B cell (primary cell): ENCODE results near the gene MT4. TPM values are rescaled to one million over a fixed set of nuclear protein-coding genes. Genes with fewer than 3 reads are reported as not detected.

ENCODE experiments used
- ATAC-seq: fragments of 200-7000 bp; cut with Tn5 transposase; one replicate; pipeline ENCODE4 v1.10.0; 2021; ENCODE audit warnings: low read depth, mild to moderate bottlenecking, moderate number of reproducible peaks, moderate library complexity
- CTCF ChIA-PET: fragments of 350-600 bp; sonication (Branson Sonifier 250); formaldehyde crosslinking; loops from one replicate; lab custom pipeline; 2021; ENCODE audit warnings: antibody characterized with exemption, inconsistent platforms; lab: Charles Lee
- POLR2A ChIA-PET: fragments of 350-600 bp; sonication (Branson Sonifier 250); formaldehyde crosslinking; loops from one replicate; lab custom pipeline; 2021; ENCODE audit warnings: antibody characterized with exemption; lab: Charles Lee
- DNase-seq: peaks from one replicate; pipeline ENCODE4 v3.0.0; 2013
- H2AFZ ChIP-seq: 2 replicates; pipeline ENCODE4 v1.6.1; 2012; ENCODE audit warnings: mild to moderate bottlenecking, low read depth, low read length; ENCODE audit not compliant: insufficient read depth, poor library complexity, severe bottlenecking
- H3K27ac ChIP-seq, 2 donors: 1 replicate in 1 of 2; 2 replicates in 1 of 2; pipeline ENCODE4 v1.5.1; 2012 to 2013; ENCODE audit warnings: low read length in 2 of 2, mild to moderate bottlenecking in 2 of 2, moderate library complexity in 1 of 2
- H3K27me3 ChIP-seq, 4 experiments: fragments of 200-600 bp in 1 of 4; sonication (generic) in 1 of 4; replicated peaks in 1 of 4; 1 replicate in 2 of 4; 2 replicates in 2 of 4; pipeline versions ENCODE4 v1.6.1 to v1.7.0; 2013 to 2016; ENCODE audit warnings: low read length in 3 of 4, mild to moderate bottlenecking in 2 of 4, mixed read lengths in 1 of 4, moderate library complexity in 1 of 4; ENCODE audit not compliant: insufficient read depth in 4 of 4, control insufficient read depth in 3 of 4; ENCODE audit errors: control extremely low read depth in 1 of 4
- H3K36me3 ChIP-seq, 2 experiments: replicated peaks in 1 of 2; 1 replicate in 1 of 2; 2 replicates in 1 of 2; pipeline versions ENCODE4 v1.6.1 to v1.7.1; 2013; ENCODE audit warnings: low read length in 1 of 2; ENCODE audit not compliant: insufficient read depth in 2 of 2, control insufficient read depth in 1 of 2; ENCODE audit errors: control extremely low read depth in 1 of 2, extremely low read depth in 1 of 2
- H3K4me1 ChIP-seq, 2 donors: fragments of 200-600 bp in 1 of 2; sonication (generic) in 1 of 2; 1 replicate in 1 of 2; 2 replicates in 1 of 2; pipeline versions ENCODE4 v1.5.1 to v1.6.1; 2013 to 2017; ENCODE audit warnings: low read length in 2 of 2; ENCODE audit not compliant: control insufficient read depth in 2 of 2, insufficient read depth in 2 of 2
- H3K4me2 ChIP-seq: replicated peaks from 2 replicates; pipeline ENCODE3; 2012; ENCODE audit warnings: mild to moderate bottlenecking, low read depth, low read length; ENCODE audit not compliant: poor library complexity, severe bottlenecking
- H3K4me3 ChIP-seq, 5 experiments: fragments of 200-600 bp in 1 of 5; sonication (generic) in 1 of 5; 1 replicate in 3 of 5; 2 replicates in 2 of 5; pipeline versions ENCODE4 v1.5.1 to v1.7.0; 2011 to 2016; ENCODE audit warnings: low read length in 4 of 5, mild to moderate bottlenecking in 4 of 5, low read depth in 2 of 5, control low read depth in 1 of 5, moderate library complexity in 1 of 5; ENCODE audit not compliant: insufficient read depth in 1 of 5; ENCODE audit errors: control extremely low read depth in 1 of 5, extremely low read depth in 1 of 5
- H3K79me2 ChIP-seq: fragments of 200-600 bp; sonication (generic); one replicate; pipeline ENCODE4 v1.6.0; 2016; ENCODE audit warnings: low read length; ENCODE audit not compliant: control insufficient read depth, insufficient read depth
- H3K9ac ChIP-seq: fragments of 200-600 bp; sonication (generic); 2 replicates; pipeline ENCODE4 v1.6.1; 2017; ENCODE audit warnings: mild to moderate bottlenecking, low read length, moderate library complexity
- H3K9me3 ChIP-seq, 3 donors: one replicate each; pipeline versions ENCODE4 v1.6.1 to v1.7.1; 2013; ENCODE audit warnings: low read length in 2 of 3; ENCODE audit not compliant: control insufficient read depth in 2 of 3, insufficient read depth in 1 of 3; ENCODE audit errors: control extremely low read depth in 1 of 3
- H4K20me1 ChIP-seq: 2 replicates; pipeline ENCODE4 v1.6.0; 2012; ENCODE audit warnings: mild to moderate bottlenecking, low read length; ENCODE audit not compliant: insufficient read depth, control insufficient read depth, poor library complexity, severe bottlenecking
- H3K27ac Mint-ChIP-seq: one replicate; pipeline ENCODE4 v1.8.0; 2021; ENCODE audit warnings: mixed read lengths
- H3K27me3 Mint-ChIP-seq: one replicate; pipeline ENCODE4 v1.8.0; 2021; ENCODE audit warnings: mixed read lengths
- H3K4me1 Mint-ChIP-seq: one replicate; pipeline ENCODE4 v1.8.0; 2021; ENCODE audit warnings: mixed read lengths
- H3K4me3 Mint-ChIP-seq: one replicate; pipeline ENCODE4 v1.8.0; 2021; ENCODE audit warnings: mixed read lengths
- H3K9me3 Mint-ChIP-seq: one replicate; pipeline ENCODE4 v1.8.0; 2022; ENCODE audit warnings: mixed read lengths; ENCODE audit not compliant: insufficient read depth
- EZH2 ChIP-seq: IDR thresholded peaks from 2 replicates; pipeline ENCODE4 v1.6.1; 2012; ENCODE audit warnings: borderline replicate concordance, low read depth, mild to moderate bottlenecking, moderate library complexity, low read length; ENCODE audit not compliant: insufficient read depth, poor library complexity, severe bottlenecking
- WGBS: methylation state at CpG from one replicate; pipeline ENCODE4 v1.1.5; 2013; ENCODE audit warnings: missing lambda C conversion rate; ENCODE audit not compliant: insufficient coverage; 5-methylcytosine and 5-hydroxymethylcytosine counted together
- intact Hi-C: fragments of 100-400 bp; cut with micrococcal nuclease; formaldehyde crosslinking; loops from one replicate; pipeline ENCODE4 v1.10.0; 2022
- polyA plus RNA-seq: library from polyadenylated mRNA; depleted of rRNA; stranded (reverse); fragments of >200 nt; gene quantifications from 2 replicates; pipeline ENCODE4 v1.2.3, GENCODE V29; 2012
- total RNA-seq, 2 donors: library from RNA; stranded (reverse); fragments of 120-200 nt in 1 of 2; gene quantifications; 1 replicate in 1 of 2; 2 replicates in 1 of 2; pipeline versions ENCODE4 v1.2.3 to v1.2.4, GENCODE V29; 2013 to 2022
- TF ChIP-seq, protein P1 (sequence below): fragments of 200-600 bp; IDR thresholded peaks from one replicate; pipeline ENCODE4 v1.8.0; 2022; ENCODE audit warnings: antibody characterized with exemption, mild to moderate bottlenecking

The MT4 gene
- total and polyA plus RNA-seq, 2 donors (not counting 1 experiment from before 2014, with no cell fraction given) = not detected

GRCh38 chr16:56614549-56614991 is 49.7 kb downstream of the MT4 start:
- peaks cover 27% of the 10 kb centered on the region for H3K4me1 Mint-ChIP-seq
- Histone ChIP-seq H3K9me3 (no peaks in the 10 kb centered on the region), H3K36me3 (no peaks in the 10 kb centered on the region), H3K4me3 (no peak overlapping the region), H2AFZ (no peak overlapping the region), H3K4me1 (peaks cover 20 to 26% of the 10 kb centered on the region in 2 donors), H3K27me3 (peaks cover 0 to 31% (median 15%) of the 10 kb centered on the region in 4 experiments), H3K9ac (no peak overlapping the region), H4K20me1 (no peaks in the 10 kb centered on the region), H3K4me2 (no peak overlapping the region), H3K27ac (no peak overlapping the region), H3K79me2 (no peaks in the 10 kb centered on the region)
- TF ChIP-seq EZH2 = no peak
- TF ChIP-seq, protein P1, sequence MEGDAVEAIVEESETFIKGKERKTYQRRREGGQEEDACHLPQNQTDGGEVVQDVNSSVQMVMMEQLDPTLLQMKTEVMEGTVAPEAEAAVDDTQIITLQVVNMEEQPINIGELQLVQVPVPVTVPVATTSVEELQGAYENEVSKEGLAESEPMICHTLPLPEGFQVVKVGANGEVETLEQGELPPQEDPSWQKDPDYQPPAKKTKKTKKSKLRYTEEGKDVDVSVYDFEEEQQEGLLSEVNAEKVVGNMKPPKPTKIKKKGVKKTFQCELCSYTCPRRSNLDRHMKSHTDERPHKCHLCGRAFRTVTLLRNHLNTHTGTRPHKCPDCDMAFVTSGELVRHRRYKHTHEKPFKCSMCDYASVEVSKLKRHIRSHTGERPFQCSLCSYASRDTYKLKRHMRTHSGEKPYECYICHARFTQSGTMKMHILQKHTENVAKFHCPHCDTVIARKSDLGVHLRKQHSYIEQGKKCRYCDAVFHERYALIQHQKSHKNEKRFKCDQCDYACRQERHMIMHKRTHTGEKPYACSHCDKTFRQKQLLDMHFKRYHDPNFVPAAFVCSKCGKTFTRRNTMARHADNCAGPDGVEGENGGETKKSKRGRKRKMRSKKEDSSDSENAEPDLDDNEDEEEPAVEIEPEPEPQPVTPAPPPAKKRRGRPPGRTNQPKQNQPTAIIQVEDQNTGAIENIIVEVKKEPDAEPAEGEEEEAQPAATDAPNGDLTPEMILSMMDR = no peak
- ChIA-PET CTCF (no interaction called here), POLR2A (no interaction called here)
- no peaks in the 10 kb centered on the region for H3K9me3 Mint-ChIP-seq
- ATAC-seq (no peak), DNase-seq (no peak)
- H3K27me3 Mint-ChIP-seq = peaks cover 29% of the 10 kb centered on the region
- H3K4me3 Mint-ChIP-seq = no peak overlapping the region
- H3K27ac Mint-ChIP-seq = no peak overlapping the region
- intact Hi-C loops = no loop called here

DNA sequence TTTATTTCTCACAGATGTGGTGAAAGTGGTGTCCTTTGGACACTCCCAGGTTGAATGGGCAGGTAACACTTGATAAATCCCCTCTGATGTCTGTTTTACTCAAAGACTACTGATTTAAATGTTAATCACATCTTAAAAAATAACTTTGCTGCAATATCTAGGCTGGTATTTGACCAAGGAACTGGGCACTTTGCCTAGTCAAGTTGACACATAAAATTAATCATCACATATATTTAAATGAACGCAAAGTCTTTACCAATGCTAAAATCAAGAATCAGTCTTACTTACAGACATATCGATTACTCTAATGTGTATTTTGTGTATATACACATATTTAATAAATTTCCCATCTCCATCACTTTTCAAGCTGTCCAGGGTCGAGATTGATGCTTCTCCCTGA is 50.5 kb downstream of the MT4 start:
- TF ChIP-seq, protein P1 = no peak
- no peak for TF ChIP-seq EZH2
- Mint-ChIP-seq H3K4me3 (no peak overlapping the region), H3K27me3 (peaks cover 34% of the 10 kb centered on the region), H3K27ac (no peak overlapping the region), H3K4me1 (peaks cover 21% of the 10 kb centered on the region), H3K9me3 (no peaks in the 10 kb centered on the region)
- no peak for DNase-seq
- H3K9me3 ChIP-seq = no peaks in the 10 kb centered on the region
- ChIA-PET CTCF (interaction anchor here (0.6 kb wide), 1 partner anchor 101 kb away, joined by 3 read pairs; no protein-coding TSS in a partner anchor), POLR2A (no interaction called here)
- no peak for ATAC-seq
- no peak overlapping the region for H3K27ac ChIP-seq
- peaks cover 15 to 18% of the 10 kb centered on the region in 2 donors for H3K4me1 ChIP-seq
- WGBS = 83% methylated on average over 1 of the region's 3 CpGs
- H2AFZ ChIP-seq = no peak overlapping the region
- no peaks in the 10 kb centered on the region for H4K20me1 ChIP-seq
- no peaks in the 10 kb centered on the region for H3K79me2 ChIP-seq
- peaks cover 0 to 33% (median 17%) of the 10 kb centered on the region in 4 experiments for H3K27me3 ChIP-seq
- no peak overlapping the region for H3K4me2 ChIP-seq
- H3K36me3 ChIP-seq = no peaks in the 10 kb centered on the region
- no peak overlapping the region for H3K4me3 ChIP-seq
- intact Hi-C loops = no loop called here
- H3K9ac ChIP-seq = no peak overlapping the region
